SK-N-SH treated with all-trans-retinoic acid at 6 μM for 48 hours (cell line): Measurements from ENCODE around the gene B3GALT6.

ENCODE experiments used
- ATAC-seq: fragments of 200-7000 bp; cut with Tn5 transposase; 3 replicates; pipeline ENCODE4 v1.9.1; 2020; ENCODE audit warnings: mild to moderate bottlenecking, moderate library complexity
- ARNTL ChIP-seq: fragments of 450-650 bp; formaldehyde crosslinking; IDR thresholded peaks from 2 replicates; pipeline ENCODE4 v1.5.0; 2020; ENCODE audit warnings: low read depth, mild to moderate bottlenecking, moderate library complexity, borderline replicate concordance
- CSDC2 ChIP-seq: fragments of 250-450 bp; sonication (Bioruptor Pico); IDR thresholded peaks from 2 replicates; pipeline ENCODE4 v1.5.0; 2020; ENCODE audit warnings: mild to moderate bottlenecking, moderate library complexity
- ESRRG ChIP-seq: fragments of 250-450 bp; sonication (Bioruptor Pico); IDR thresholded peaks from 2 replicates; pipeline ENCODE4 v1.6.1; 2021; ENCODE audit warnings: mild to moderate bottlenecking
- GLIS3 ChIP-seq: fragments of 250-450 bp; sonication (Bioruptor Pico); IDR thresholded peaks from 2 replicates; pipeline ENCODE4 v1.5.0; 2020; ENCODE audit warnings: mild to moderate bottlenecking, moderate library complexity
- OSR1 ChIP-seq: fragments of 250-450 bp; sonication (Bioruptor Pico); IDR thresholded peaks from 2 replicates; pipeline ENCODE4 v1.8.0; 2022; ENCODE audit warnings: moderate library complexity, mild to moderate bottlenecking, inconsistent platforms
- PPARA ChIP-seq: fragments of 250-450 bp; sonication (Bioruptor Pico); IDR thresholded peaks from 2 replicates; pipeline ENCODE4 v1.5.0; 2020; ENCODE audit warnings: mild to moderate bottlenecking, borderline replicate concordance
- RARB ChIP-seq: fragments of 250-450 bp; sonication (Bioruptor Pico); IDR thresholded peaks from 2 replicates; pipeline ENCODE4 v1.8.0; 2021; ENCODE audit warnings: mild to moderate bottlenecking, moderate library complexity
- TCF4 ChIP-seq: fragments of 250-450 bp; sonication (Bioruptor Pico); IDR thresholded peaks from 2 replicates; pipeline ENCODE4 v1.8.0; 2021; ENCODE audit warnings: mild to moderate bottlenecking, moderate library complexity, borderline replicate concordance
- TOX ChIP-seq: fragments of 250-450 bp; sonication (Bioruptor Pico); IDR thresholded peaks from 2 replicates; pipeline ENCODE4 v1.8.0; 2021; ENCODE audit warnings: mild to moderate bottlenecking, moderate library complexity, borderline replicate concordance
- ZC3H10 ChIP-seq: fragments of 250-450 bp; sonication (Bioruptor Pico); IDR thresholded peaks from 2 replicates; pipeline ENCODE4 v1.5.1; 2021; ENCODE audit warnings: mild to moderate bottlenecking, moderate library complexity
- ZFP3 ChIP-seq: fragments of 250-450 bp; sonication (Bioruptor Pico); IDR thresholded peaks from 2 replicates; pipeline ENCODE4 v1.5.0; 2020; ENCODE audit warnings: mild to moderate bottlenecking, moderate library complexity
- ZFP30 ChIP-seq: fragments of 450-650 bp; formaldehyde crosslinking; IDR thresholded peaks from 2 replicates; pipeline ENCODE4 v1.5.0; 2022; ENCODE audit warnings: mild to moderate bottlenecking, moderate library complexity
- ZNF565 ChIP-seq: fragments of 450-650 bp; formaldehyde crosslinking; conservative IDR thresholded peaks from 2 replicates; pipeline ENCODE4 v1.5.0; 2020; ENCODE audit warnings: low read depth, mild to moderate bottlenecking, moderate library complexity
- ZNF8 ChIP-seq: fragments of 450-650 bp; formaldehyde crosslinking; IDR thresholded peaks from 2 replicates; pipeline ENCODE4 v1.5.0; 2020; ENCODE audit warnings: mild to moderate bottlenecking, moderate library complexity
- TF ChIP-seq, protein P1 (sequence below): fragments of 250-450 bp; sonication (Bioruptor Pico); IDR thresholded peaks from 2 replicates; pipeline ENCODE4 v1.8.0; 2020; ENCODE audit warnings: mild to moderate bottlenecking, moderate library complexity, borderline replicate concordance
- TF ChIP-seq, protein P2 (sequence below): fragments of 250-450 bp; sonication (Bioruptor Pico); IDR thresholded peaks from 2 replicates; pipeline ENCODE4 v1.5.1; 2021; ENCODE audit warnings: mild to moderate bottlenecking, moderate library complexity
- TF ChIP-seq, protein P3 (sequence below): fragments of 250-450 bp; sonication (Bioruptor Pico); IDR thresholded peaks from 2 replicates; pipeline ENCODE4 v1.5.1; 2020; ENCODE audit warnings: low read depth, mild to moderate bottlenecking, moderate library complexity
- TF ChIP-seq, protein P4 (sequence below): fragments of 250-450 bp; sonication (Bioruptor Pico); IDR thresholded peaks from 2 replicates; pipeline ENCODE4 v1.8.0; 2021; ENCODE audit warnings: low read depth, mild to moderate bottlenecking, moderate library complexity, borderline replicate concordance

Gene B3GALT6

DNA sequence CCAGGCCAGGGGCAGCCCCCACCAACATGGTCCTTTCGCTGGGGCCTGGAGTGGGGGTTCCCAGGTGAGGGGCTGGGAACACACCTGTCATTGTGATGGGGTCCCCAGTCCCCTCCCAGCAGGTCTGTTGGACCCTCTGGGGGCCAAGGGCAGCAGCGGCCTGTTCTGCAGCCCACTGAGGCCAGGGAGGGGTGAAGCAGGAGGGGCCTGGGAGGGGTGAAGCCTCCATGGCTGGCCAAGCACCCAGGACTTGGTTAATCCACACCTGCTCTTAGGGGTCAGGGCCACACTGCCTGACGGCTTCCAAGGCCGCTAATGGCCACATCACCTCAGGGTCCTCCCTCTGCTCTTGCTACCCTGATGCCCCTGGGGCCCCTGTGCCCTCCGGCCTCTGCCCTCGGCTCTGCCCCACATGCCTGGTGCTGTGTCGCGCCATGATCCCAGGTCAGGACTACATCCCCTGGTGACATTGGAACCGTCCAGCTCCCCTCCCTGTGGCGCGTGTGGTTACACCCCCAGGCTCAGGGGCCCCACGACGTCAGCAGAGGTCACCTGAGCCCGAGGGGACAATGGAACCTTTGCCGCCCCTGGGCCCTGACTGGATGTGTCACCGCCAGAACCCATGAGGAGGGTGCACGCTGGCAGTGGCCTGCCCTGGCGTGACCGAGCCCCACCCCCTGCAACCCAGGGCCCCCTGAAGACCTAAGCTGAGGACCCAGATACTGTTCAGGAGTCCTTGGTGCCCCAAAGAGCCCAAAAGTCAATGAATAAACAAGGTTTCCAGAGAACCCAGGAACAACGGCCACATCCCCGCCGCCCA, 32.7 kb upstream of the B3GALT6 start:
- ATAC-seq, result no peak
- TF ChIP-seq ARNTL (CRISPR knock-in tag) (no peak), ESRRG (CRISPR knock-in tag) (no peak), ZFP30 (no peak), OSR1 (CRISPR knock-in tag) (no peak)

DNA sequence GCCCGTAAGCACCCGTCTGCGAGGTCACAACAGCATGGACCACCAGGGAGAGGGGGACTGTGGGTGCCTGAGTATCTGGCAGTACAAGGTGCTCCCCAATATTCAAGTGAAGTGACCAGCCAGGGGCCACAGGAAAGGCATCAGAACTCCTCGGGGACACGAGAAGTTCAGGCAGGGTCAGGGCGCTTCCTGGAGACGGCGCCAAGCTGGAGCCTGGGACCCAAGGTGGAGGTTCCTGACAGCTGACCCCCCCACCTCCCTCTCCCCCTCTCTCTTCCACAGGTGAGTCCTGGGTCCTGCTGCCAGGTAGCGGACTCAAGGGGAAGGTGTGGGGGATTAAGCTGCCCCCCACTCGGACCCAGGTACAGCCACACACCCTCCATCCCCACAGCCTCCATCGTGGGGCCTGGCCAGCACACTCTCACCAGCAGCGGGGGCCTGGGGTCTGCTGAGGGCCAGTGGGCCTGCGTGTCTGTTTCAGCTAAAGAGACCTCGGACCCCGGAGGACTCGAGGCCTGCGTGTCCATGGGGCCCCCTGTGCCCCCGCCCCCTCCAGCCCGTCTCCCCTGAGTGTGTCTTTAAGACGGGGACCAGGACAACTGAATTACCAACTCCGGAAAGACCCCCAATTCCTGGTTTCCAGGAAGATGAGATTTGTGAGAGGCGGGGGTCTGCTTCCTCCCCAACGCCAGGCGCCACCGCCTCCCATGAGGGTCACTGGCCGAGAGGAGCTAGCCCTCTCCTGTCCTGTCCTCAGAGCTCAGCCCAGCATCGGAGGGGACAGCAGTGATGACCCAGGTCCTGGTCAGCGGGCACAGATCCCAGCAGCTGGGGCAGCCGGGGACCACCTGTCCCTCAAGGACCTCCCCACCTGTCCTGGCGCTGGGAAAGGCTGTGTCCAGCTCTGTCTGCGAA, 31.8 kb upstream of the B3GALT6 start:
- ATAC-seq, result no peak
- TF ChIP-seq TCF4, result no peak
- TF ChIP-seq PPARA (CRISPR knock-in tag), result no peak
- TF ChIP-seq, protein P1, sequence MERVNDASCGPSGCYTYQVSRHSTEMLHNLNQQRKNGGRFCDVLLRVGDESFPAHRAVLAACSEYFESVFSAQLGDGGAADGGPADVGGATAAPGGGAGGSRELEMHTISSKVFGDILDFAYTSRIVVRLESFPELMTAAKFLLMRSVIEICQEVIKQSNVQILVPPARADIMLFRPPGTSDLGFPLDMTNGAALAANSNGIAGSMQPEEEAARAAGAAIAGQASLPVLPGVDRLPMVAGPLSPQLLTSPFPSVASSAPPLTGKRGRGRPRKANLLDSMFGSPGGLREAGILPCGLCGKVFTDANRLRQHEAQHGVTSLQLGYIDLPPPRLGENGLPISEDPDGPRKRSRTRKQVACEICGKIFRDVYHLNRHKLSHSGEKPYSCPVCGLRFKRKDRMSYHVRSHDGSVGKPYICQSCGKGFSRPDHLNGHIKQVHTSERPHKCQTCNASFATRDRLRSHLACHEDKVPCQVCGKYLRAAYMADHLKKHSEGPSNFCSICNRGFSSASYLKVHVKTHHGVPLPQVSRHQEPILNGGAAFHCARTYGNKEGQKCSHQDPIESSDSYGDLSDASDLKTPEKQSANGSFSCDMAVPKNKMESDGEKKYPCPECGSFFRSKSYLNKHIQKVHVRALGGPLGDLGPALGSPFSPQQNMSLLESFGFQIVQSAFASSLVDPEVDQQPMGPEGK (CRISPR knock-in tag), result no peak
- TF ChIP-seq, protein P2, sequence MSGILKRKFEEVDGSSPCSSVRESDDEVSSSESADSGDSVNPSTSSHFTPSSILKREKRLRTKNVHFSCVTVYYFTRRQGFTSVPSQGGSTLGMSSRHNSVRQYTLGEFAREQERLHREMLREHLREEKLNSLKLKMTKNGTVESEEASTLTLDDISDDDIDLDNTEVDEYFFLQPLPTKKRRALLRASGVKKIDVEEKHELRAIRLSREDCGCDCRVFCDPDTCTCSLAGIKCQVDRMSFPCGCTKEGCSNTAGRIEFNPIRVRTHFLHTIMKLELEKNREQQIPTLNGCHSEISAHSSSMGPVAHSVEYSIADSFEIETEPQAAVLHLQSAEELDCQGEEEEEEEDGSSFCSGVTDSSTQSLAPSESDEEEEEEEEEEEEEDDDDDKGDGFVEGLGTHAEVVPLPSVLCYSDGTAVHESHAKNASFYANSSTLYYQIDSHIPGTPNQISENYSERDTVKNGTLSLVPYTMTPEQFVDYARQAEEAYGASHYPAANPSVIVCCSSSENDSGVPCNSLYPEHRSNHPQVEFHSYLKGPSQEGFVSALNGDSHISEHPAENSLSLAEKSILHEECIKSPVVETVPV, result no peak
- no peak for TF ChIP-seq ZFP3 (CRISPR knock-in tag)
- TF ChIP-seq ARNTL (CRISPR knock-in tag), result no peak

DNA sequence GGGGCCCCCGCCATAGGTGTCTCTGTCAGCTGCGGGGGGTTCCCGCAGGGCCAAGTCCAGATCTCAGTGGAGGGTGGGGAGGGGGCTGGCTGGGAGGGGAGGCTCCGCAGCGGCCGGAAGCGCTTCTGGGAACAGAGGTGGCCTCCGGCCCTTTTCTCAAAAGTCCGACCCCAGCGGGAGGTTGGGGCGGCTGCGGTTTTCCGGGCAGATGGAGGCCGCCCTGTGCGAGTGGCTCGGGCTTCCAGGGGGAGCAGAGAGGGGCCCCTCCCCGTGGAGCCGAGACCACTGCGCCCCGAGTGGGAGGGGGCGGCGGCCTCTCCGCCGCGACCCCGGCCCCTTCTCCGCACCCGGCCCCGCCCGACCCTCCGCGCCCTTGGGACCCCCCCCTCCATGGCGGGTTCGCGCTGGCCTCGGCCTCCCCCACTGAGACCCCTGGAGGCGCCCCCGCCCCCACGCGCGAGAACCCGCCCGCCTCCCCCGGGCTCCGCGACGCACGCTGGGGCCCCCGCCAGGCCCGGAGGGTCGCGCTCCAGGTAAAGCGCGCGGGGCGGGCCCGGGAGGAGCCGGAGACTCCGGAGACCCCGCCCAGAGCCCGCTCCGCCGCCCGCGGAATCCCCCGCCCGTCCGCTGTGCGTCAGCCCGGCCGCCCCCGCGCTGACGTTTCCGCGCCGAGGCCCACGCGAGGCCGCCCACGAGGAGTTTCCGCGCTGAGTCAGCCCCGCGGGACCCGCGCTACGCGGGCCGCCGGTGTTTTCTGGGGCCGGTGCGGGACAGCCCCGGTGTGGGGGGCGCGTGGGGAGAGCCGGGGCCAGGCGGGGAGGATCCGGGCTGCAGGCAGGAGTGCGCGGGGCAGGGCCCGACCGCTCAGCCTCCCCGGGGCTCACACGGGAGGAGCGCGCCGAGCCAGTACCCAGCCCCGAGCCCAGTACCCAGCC, 30.9 kb upstream of the B3GALT6 start:
- no peak for TF ChIP-seq CSDC2 (CRISPR knock-in tag)
- TF ChIP-seq, protein P1 (CRISPR knock-in tag), result no peak
- no peak for TF ChIP-seq GLIS3 (CRISPR knock-in tag)
- TF ChIP-seq, protein P3, sequence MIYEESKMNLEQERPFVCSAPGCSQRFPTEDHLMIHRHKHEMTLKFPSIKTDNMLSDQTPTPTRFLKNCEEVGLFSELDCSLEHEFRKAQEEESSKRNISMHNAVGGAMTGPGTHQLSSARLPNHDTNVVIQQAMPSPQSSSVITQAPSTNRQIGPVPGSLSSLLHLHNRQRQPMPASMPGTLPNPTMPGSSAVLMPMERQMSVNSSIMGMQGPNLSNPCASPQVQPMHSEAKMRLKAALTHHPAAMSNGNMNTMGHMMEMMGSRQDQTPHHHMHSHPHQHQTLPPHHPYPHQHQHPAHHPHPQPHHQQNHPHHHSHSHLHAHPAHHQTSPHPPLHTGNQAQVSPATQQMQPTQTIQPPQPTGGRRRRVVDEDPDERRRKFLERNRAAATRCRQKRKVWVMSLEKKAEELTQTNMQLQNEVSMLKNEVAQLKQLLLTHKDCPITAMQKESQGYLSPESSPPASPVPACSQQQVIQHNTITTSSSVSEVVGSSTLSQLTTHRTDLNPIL (CRISPR knock-in tag), result no peak
- TF ChIP-seq ZC3H10 (CRISPR knock-in tag), result no peak
- no peak for TF ChIP-seq ZFP30
- no peak for TF ChIP-seq RARB
- no peak for TF ChIP-seq TCF4
- TF ChIP-seq ZNF8 (CRISPR knock-in tag), result no peak
- TF ChIP-seq ZFP3 (CRISPR knock-in tag), result no peak
- ATAC-seq, result peak; percentile 27; the same call in 2 of the 3 replicates

DNA sequence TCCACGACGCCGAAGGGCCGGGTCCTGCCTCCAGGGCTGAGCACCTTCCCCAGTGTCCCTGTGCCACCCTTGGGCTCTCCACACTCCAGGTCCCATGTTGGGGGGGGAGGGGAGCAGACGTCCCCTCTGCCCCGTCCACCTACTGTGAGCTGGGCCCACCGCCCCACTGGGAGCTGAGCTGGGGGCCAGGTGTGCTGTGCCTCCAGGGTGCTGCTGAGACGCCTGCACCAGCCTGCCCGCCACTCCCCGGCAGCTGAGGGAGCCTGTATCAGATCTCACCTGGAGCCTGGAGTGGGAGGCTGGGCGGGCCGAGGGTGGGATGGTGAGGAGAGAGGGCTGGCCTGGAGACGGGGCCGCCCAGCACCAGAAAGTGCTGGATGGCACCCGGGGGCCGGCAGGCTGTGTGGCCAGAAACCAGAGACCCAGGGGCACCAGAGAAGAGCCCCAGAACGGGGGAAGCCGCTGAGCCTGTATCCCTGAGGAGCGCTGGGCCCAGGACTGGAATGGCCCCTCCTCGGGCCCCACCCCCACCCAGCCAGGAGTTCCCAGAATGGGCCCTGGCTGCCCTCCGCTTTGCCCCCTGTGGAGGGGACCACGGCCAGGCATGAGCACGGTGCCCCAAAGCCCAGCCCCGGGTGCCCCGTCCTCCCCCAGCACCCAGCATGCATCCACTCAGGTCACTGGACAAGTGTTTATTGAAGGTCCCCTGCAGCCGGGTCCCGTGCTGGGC, 29.0 kb upstream of the B3GALT6 start:
- ATAC-seq, result no peak
- no peak for TF ChIP-seq PPARA (CRISPR knock-in tag)
- no peak for TF ChIP-seq ZFP3 (CRISPR knock-in tag)
- no peak for TF ChIP-seq ZNF565 (CRISPR knock-in tag)
- no peak for TF ChIP-seq TCF4
- TF ChIP-seq, protein P4, sequence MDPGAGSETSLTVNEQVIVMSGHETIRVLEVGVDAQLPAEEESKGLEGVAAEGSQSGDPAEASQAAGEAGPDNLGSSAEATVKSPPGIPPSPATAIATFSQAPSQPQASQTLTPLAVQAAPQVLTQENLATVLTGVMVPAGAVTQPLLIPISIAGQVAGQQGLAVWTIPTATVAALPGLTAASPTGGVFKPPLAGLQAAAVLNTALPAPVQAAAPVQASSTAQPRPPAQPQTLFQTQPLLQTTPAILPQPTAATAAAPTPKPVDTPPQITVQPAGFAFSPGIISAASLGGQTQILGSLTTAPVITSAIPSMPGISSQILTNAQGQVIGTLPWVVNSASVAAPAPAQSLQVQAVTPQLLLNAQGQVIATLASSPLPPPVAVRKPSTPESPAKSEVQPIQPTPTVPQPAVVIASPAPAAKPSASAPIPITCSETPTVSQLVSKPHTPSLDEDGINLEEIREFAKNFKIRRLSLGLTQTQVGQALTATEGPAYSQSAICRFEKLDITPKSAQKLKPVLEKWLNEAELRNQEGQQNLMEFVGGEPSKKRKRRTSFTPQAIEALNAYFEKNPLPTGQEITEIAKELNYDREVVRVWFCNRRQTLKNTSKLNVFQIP (CRISPR knock-in tag), result no peak
- TF ChIP-seq, protein P2, result no peak
- TF ChIP-seq TOX (CRISPR knock-in tag), result no peak
- TF ChIP-seq GLIS3 (CRISPR knock-in tag), result no peak
- TF ChIP-seq ZNF8 (CRISPR knock-in tag), result no peak
